ENCODE measurements around the gene CABP7.

CABP7 gene

GRCh38 chr22:29773233-29773632 is 53.4 kb downstream of the CABP7 start:
- DNase-seq (ENCODE audit: low spot score): peak; percentile 25

- DNase-seq (ENCODE audit: low spot score): no peak
These were observed 60.4 kb downstream of the CABP7 start for GRCh38 chr22:29780220-29780619.

- DNase-seq (ENCODE audit: low spot score): no peak
These were observed 61.2 kb downstream of the CABP7 start for GRCh38 chr22:29780748-29781676.

Measured in LoVo (cell line).